Epidermal melanocyte (primary cell): Measurements from ENCODE around the gene DIO2.

Experiments
- DNase-seq: peaks from one replicate; pipeline ENCODE4 v3.0.0; 2011; ENCODE audit warnings: low spot score; ENCODE audit not compliant: insufficient read length

DIO2 gene

DNA sequence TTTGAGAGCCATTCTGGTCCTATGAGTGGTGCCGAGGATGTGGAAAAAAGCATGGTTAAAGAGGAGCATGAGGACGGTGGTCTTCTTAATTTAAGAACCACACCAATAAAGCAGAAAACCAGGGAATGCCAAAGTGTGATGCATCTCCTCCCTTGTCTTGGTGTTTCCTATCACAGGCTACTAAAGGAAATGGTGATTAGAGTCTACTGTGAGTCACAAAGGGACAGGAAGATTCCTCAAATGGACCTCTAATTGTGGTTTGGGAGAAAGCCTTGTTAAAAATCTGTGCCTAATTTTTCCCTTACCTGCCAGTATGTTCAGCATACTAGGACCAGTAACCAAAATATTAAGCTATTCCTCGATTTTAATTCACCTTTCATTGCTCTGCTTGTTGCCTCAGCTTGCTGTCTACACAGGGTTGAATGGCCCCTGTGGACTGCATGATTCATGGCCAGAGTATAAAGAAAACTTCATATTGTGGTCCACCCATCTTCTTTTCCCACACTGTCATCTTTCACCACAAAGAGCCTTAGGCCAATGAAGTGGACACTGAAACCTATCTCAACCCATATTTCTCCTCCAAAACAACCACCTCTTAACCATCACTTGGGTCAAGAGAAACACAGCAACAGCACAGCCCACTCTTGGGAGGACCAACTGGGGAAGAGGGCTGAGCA lies 38.8 kb downstream of the DIO2 start:
- DNase-seq, result no peak

DNA sequence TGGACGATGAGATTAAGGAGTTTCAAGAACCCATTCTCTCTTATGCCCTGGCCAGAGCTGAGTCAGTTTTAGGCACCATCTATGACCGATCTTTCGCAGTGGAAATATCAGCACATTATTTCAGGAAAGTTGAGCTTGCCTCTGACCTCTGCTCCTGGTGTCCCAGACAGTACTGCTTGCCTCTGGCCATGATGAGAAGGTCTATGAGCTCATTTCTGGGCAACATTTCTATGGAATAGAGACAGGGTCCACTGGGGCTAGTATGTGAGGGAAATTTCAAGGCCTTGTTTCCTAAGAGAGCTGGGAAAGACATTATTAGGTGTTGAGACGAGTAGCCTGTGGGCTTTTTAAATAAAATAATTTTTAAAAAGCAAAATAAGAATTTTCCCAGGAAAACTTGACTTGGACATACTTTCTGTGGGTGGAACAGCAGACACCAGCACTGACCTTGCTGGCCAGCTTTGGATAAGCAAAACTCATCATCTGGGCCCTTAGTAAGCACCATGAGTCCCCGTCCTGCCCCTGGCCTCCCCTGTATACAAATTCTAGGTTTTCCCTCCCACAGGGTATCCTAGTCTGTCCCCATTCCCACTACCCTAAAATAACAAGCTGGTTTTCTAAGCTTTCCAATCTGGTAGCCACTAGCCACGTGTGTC lies 43.4 kb downstream of the DIO2 start:
- no peak for DNase-seq

DNA sequence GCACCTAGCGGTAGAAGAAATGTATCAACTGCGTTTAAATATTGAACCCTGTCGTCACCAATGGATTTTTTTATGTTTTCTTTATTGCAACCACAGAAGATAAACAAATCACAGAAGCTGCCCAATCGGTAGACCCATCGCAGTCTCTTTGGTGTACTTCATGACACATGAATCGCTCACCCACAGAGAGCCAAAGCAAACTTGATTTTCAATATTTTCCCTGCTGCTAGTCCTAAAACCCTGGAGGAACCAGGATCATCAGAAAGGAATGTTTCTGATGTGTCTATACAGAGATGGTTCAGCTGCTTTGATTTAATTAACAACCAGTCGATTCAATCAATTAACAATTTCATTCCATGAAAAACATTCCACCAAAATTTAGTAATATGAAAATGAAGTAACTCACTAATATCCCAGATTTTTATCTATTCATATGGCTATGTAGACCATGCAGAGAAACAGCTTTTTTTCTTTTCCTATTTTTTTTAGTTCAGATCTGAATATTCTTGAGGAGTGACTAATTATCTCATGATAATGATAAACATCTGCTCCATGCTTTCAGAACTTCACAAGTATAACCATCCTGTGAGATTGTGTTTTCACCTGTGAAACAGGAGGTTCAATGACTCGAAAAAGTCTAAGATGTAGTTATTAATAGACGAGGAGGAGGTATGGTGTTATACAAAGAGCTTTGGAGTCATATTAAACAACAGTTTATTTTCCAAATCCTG lies 46.1 kb downstream of the DIO2 start:
- no peak for DNase-seq

DNA sequence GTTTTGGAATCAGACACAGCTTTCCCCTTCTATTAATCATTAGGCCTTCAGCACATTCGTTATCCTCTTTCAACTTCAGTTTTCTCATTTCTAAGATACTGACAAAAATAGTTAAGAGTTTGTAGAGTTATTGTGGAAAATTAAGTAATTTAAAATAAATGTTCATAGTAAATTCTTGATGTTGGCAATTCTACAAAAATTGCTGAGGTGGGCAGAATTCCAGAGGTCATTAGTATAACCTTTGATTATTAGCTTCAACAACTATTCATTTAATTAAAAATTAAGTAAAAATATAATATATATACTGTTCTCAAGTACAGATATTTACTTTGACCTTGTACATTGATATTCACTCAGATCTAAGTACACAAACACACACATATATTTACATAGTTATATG lies 58.5 kb downstream of the DIO2 start:
- no peak for DNase-seq

DNA sequence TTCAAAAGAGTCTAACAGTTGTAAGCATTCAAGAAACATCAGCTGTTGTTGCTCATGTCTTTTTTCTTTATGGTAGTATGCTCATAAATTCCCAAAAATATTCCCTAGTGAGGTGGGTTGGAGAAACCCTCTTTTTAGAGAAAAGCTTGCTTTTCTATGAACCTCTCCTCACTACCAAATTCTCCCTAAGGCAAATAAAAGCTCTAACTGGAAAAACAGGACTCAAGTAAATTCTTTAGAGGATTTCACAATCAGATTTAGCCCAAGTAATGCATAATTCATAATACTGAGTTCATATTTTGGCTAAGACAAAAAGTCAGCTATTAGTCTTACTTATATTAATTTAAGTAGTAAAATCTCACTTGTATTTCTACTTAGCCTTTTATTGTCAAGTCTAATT lies 59.1 kb downstream of the DIO2 start:
- no peak for DNase-seq

DNA sequence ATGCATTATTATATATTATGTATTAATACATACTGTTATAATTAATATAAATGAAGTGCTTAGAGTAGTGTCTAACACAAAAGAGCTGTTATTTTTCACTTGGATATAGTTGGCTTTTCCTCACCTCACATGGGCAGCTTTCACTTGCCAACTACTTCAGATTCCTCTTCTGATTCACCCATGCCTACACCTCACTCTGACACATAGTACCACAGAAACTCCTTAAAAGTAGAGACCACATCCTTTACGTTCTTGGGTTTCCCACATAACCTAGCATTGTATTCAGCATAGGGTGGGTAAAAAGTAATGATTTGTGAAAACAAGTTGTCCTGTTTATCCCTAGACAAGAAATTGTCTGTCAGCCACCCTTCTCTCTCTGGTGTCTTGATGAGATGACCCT lies 61.0 kb downstream of the DIO2 start:
- no peak for DNase-seq
